ENCODE data around the gene GDNF.
"Not testable (repeated sequence)": the region's sequence is repeated elsewhere in the genome, so short reads cannot be mapped to it uniquely, and the experiment has no call there.

The GDNF gene

GRCh38 chr5:37869216-37869615, 29.4 kb upstream of the GDNF start:
- no peaks in the 10 kb centered on the region for H3K27me3 Mint-ChIP-seq (ENCODE audit: low read depth)
- no peaks in the 10 kb centered on the region for H3K4me1 Mint-ChIP-seq
- no peak overlapping the region for H3K27ac Mint-ChIP-seq
- no peaks in the 10 kb centered on the region for H3K36me3 Mint-ChIP-seq (ENCODE audit: low read depth)
- H3K9me3 Mint-ChIP-seq: no peaks in the 10 kb centered on the region
- TF ChIP-seq CTCF (IDR thresholded peaks at IDR 0.05; ENCODE audit: unreplicated experiment in 3 of 3): no peak
- no peak overlapping the region for H3K4me3 Mint-ChIP-seq

GRCh38 chr5:37867654-37868053, 27.8 kb upstream of the GDNF start:
- Mint-ChIP-seq H3K27ac (no peak overlapping the region), H3K4me1 (no peaks in the 10 kb centered on the region), H3K9me3 (no peaks in the 10 kb centered on the region), H3K27me3 (ENCODE audit: low read depth) (no peaks in the 10 kb centered on the region), H3K36me3 (ENCODE audit: low read depth) (no peaks in the 10 kb centered on the region), H3K4me3 (no peak overlapping the region)
- no peak for TF ChIP-seq CTCF (IDR thresholded peaks at IDR 0.05; ENCODE audit: unreplicated experiment in 3 of 3)

GRCh38 chr5:37862907-37863306, 23.1 kb upstream of the GDNF start:
- not testable (repeated sequence) for H3K27me3 Mint-ChIP-seq (ENCODE audit: low read depth); H3K4me3 Mint-ChIP-seq; H3K9me3 Mint-ChIP-seq; H3K4me1 Mint-ChIP-seq; H3K36me3 Mint-ChIP-seq (ENCODE audit: low read depth); H3K27ac Mint-ChIP-seq

GRCh38 chr5:37860206-37860605, 20.4 kb upstream of the GDNF start:
- Mint-ChIP-seq H3K4me1 (no peaks in the 10 kb centered on the region), H3K27ac (no peak overlapping the region), H3K9me3 (peaks cover 4% of the 10 kb centered on the region), H3K36me3 (ENCODE audit: low read depth) (peaks cover 3% of the 10 kb centered on the region), H3K4me3 (no peak overlapping the region), H3K27me3 (ENCODE audit: low read depth) (peaks cover 5% of the 10 kb centered on the region)
- no peak for TF ChIP-seq CTCF (IDR thresholded peaks at IDR 0.05; ENCODE audit: unreplicated experiment in 3 of 3)

GRCh38 chr5:37859805-37860204, 20.0 kb upstream of the GDNF start:
- Mint-ChIP-seq H3K36me3 (ENCODE audit: low read depth) (peaks cover 3% of the 10 kb centered on the region), H3K27me3 (ENCODE audit: low read depth) (peaks cover 5% of the 10 kb centered on the region), H3K4me3 (no peak overlapping the region), H3K4me1 (no peaks in the 10 kb centered on the region), H3K27ac (no peak overlapping the region), H3K9me3 (peaks cover 6% of the 10 kb centered on the region)
- TF ChIP-seq CTCF (IDR thresholded peaks at IDR 0.05; ENCODE audit: unreplicated experiment in 3 of 3): no peak

- no peaks in the 10 kb centered on the region for H3K4me1 Mint-ChIP-seq
- peaks cover 5% of the 10 kb centered on the region for H3K27me3 Mint-ChIP-seq (ENCODE audit: low read depth)
- H3K36me3 Mint-ChIP-seq (ENCODE audit: low read depth): peaks cover 3% of the 10 kb centered on the region
- no peak overlapping the region for H3K4me3 Mint-ChIP-seq
- no peak for TF ChIP-seq CTCF (IDR thresholded peaks at IDR 0.05; ENCODE audit: unreplicated experiment in 3 of 3)
- H3K27ac Mint-ChIP-seq: no peak overlapping the region
- peaks cover 11% of the 10 kb centered on the region for H3K9me3 Mint-ChIP-seq
These were observed 18.4 kb upstream of the GDNF start for GRCh38 chr5:37858250-37858649.
